GM21515 (cell line): ENCODE results near the gene LEAP2.
"Not testable (repeated sequence)": the region's sequence is repeated elsewhere in the genome, so short reads cannot be mapped to it uniquely, and the experiment has no call there.

Experiments
- ATAC-seq: cut with Tn5 transposase; IDR thresholded peaks from one replicate; pipeline ENCODE4 v1.9.1; 2021; ENCODE audit not compliant: unreplicated experiment

LEAP2 gene

GRCh38 chr5:132840313-132840712 is 33.2 kb upstream of the LEAP2 start:
- no peak for ATAC-seq

GRCh38 chr5:132840896-132841295 is 32.6 kb upstream of the LEAP2 start:
- no peak for ATAC-seq

- ATAC-seq: no peak
Observed at GRCh38 chr5:132841305-132841704, 32.2 kb upstream of the LEAP2 start.

- ATAC-seq: no peak
Observed at GRCh38 chr5:132848270-132848669, 25.2 kb upstream of the LEAP2 start.

- no peak for ATAC-seq
Observed at GRCh38 chr5:132849347-132849746, 24.1 kb upstream of the LEAP2 start.

- no peak for ATAC-seq
Observed at GRCh38 chr5:132850066-132850465, 23.4 kb upstream of the LEAP2 start.

- ATAC-seq: no peak
Observed at GRCh38 chr5:132853323-132853722, 20.1 kb upstream of the LEAP2 start.

- ATAC-seq: no peak
Observed at GRCh38 chr5:132853790-132854189, 19.7 kb upstream of the LEAP2 start.

- ATAC-seq: no peak
Observed at GRCh38 chr5:132854301-132854700, 19.2 kb upstream of the LEAP2 start.

- ATAC-seq: not testable (repeated sequence)
Observed at GRCh38 chr5:132854992-132855391, 18.5 kb upstream of the LEAP2 start.

GRCh38 chr5:132856011-132856410 is 17.5 kb upstream of the LEAP2 start:
- no peak for ATAC-seq

GRCh38 chr5:132859889-132860437 is 13.5 kb upstream of the LEAP2 start:
- ATAC-seq: no peak

- no peak for ATAC-seq
Observed at GRCh38 chr5:132860742-132861141, 12.7 kb upstream of the LEAP2 start.

- ATAC-seq: no peak
Observed at GRCh38 chr5:132865668-132866341, 7.7 kb upstream of the LEAP2 start.

GRCh38 chr5:132866342-132867045 is 7.0 kb upstream of the LEAP2 start, which contains the start of the genes GDF9 and UQCRQ:
Gene GDF9 (minus strand): TSS chr5:132866469. CDS start chr5:132864533, 1,936 bp downstream.
Gene UQCRQ (plus strand): TSS chr5:132866642. CDS start chr5:132866882, 240 bp downstream.
- ATAC-seq: peak; percentile 98

GRCh38 chr5:132867046-132867451 is 6.4 kb upstream of the LEAP2 start:
- peak; percentile 12 for ATAC-seq

GRCh38 chr5:132868754-132869153 is 4.7 kb upstream of the LEAP2 start:
- no peak for ATAC-seq

- no peak for ATAC-seq
Observed at GRCh38 chr5:132870801-132871200, 2.7 kb upstream of the LEAP2 start.

GRCh38 chr5:132871459-132872284 is 1.8 kb upstream of the LEAP2 start:
- ATAC-seq: no peak

GRCh38 chr5:132872788-132873118 is 715 bp upstream of the LEAP2 start:
- no peak for ATAC-seq

- no peak for ATAC-seq
Observed at GRCh38 chr5:132873930-132874271, 433 bp downstream of the LEAP2 start.
